Midbrain (tissue), 1 donor: ENCODE results near the gene STX8.
"Not testable (repeated sequence)": the region's sequence is repeated elsewhere in the genome, so short reads cannot be mapped to it uniquely, and the experiment has no call there.

Experiments
- DNase-seq: peaks from one replicate; lab custom pipeline; 2025; lab: John Stamatoyannopoulos, UW

STX8 gene

GRCh38 chr17:9401434-9401833 lies 174.2 kb downstream of the STX8 start:
- no peak for DNase-seq

- DNase-seq: no peak
Measured at GRCh38 chr17:9389111-9389527, 186.5 kb downstream of the STX8 start.

- no peak for DNase-seq
Measured at GRCh38 chr17:9386401-9386800, 189.2 kb downstream of the STX8 start.

GRCh38 chr17:9383826-9384225 lies 191.8 kb downstream of the STX8 start:
- DNase-seq: no peak

GRCh38 chr17:9382626-9383025 lies 193.0 kb downstream of the STX8 start:
- no peak for DNase-seq

- DNase-seq: no peak
Measured at GRCh38 chr17:9381068-9381467, 194.6 kb downstream of the STX8 start.

- DNase-seq: no peak
Measured at GRCh38 chr17:9380361-9380760, 195.3 kb downstream of the STX8 start.

GRCh38 chr17:9376177-9376576 lies 199.4 kb downstream of the STX8 start:
- DNase-seq: not testable (repeated sequence)

GRCh38 chr17:9371019-9371418 lies 204.6 kb downstream of the STX8 start:
- no peak for DNase-seq

- DNase-seq: no peak
Measured at GRCh38 chr17:9370467-9370866, 205.2 kb downstream of the STX8 start.

GRCh38 chr17:9368631-9369030 lies 207.0 kb downstream of the STX8 start:
- no peak for DNase-seq

GRCh38 chr17:9367156-9367555 lies 208.5 kb downstream of the STX8 start:
- DNase-seq: no peak

- no peak for DNase-seq
Measured at GRCh38 chr17:9364837-9365430, 210.7 kb downstream of the STX8 start.

GRCh38 chr17:9363440-9364350 lies 211.9 kb downstream of the STX8 start:
- DNase-seq: no peak

- DNase-seq: no peak
Measured at GRCh38 chr17:9361188-9361955, 214.2 kb downstream of the STX8 start.

GRCh38 chr17:9360677-9361081 lies 214.9 kb downstream of the STX8 start:
- no peak for DNase-seq

GRCh38 chr17:9356488-9356911 lies 219.1 kb downstream of the STX8 start:
- DNase-seq: peak; percentile 51

GRCh38 chr17:9355846-9356245 lies 219.8 kb downstream of the STX8 start:
- no peak for DNase-seq

GRCh38 chr17:9355231-9355630 lies 220.4 kb downstream of the STX8 start:
- not testable (repeated sequence) for DNase-seq

GRCh38 chr17:9350080-9350479 lies 225.5 kb downstream of the STX8 start:
- DNase-seq: no peak

GRCh38 chr17:9346296-9346926 lies 229.2 kb downstream of the STX8 start:
- DNase-seq: no peak

- DNase-seq: no peak
Measured at GRCh38 chr17:9343516-9343915, 232.1 kb downstream of the STX8 start.
